Measurements from ENCODE around the gene RAB23.
A peak's percentile ranks its signal among the peaks of the same experiment; 100 is the strongest.

RAB23 gene

GRCh38 chr6:57221936-57222742, at the start of gene RAB23:
RAB23 (minus strand) TSS chr6:57222307; CDS start chr6:57210380, 11,927 bp downstream.
- ChIA-PET POLR2A (interaction anchor here (0.6 to 2.1 kb wide), 10 partner anchors 12 to 92 kb away, joined by 3 to 9 read pairs (median 4); no protein-coding TSS in a partner anchor), CTCF (interaction anchor here (1.0 to 3.4 kb wide), 11 partner anchors 9 to 93 kb away, joined by 3 to 23 read pairs (median 6); partner anchors contain the start of gene PRIM2)
- H3K4me3 ChIP-seq (ENCODE audit: low read depth, low read length) = peak within 1 kb of the TSS; percentile 83
- TF ChIP-seq, protein P1, sequence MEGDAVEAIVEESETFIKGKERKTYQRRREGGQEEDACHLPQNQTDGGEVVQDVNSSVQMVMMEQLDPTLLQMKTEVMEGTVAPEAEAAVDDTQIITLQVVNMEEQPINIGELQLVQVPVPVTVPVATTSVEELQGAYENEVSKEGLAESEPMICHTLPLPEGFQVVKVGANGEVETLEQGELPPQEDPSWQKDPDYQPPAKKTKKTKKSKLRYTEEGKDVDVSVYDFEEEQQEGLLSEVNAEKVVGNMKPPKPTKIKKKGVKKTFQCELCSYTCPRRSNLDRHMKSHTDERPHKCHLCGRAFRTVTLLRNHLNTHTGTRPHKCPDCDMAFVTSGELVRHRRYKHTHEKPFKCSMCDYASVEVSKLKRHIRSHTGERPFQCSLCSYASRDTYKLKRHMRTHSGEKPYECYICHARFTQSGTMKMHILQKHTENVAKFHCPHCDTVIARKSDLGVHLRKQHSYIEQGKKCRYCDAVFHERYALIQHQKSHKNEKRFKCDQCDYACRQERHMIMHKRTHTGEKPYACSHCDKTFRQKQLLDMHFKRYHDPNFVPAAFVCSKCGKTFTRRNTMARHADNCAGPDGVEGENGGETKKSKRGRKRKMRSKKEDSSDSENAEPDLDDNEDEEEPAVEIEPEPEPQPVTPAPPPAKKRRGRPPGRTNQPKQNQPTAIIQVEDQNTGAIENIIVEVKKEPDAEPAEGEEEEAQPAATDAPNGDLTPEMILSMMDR (IDR thresholded peaks at IDR 0.05; ENCODE audit: insufficient read depth, low read length, missing control alignments) = no peak
- no peak for DNase-seq (ENCODE audit: low read depth, low spot score)

GRCh38 chr6:57268294-57268640, 46.2 kb upstream of the RAB23 start:
- no peak for DNase-seq (ENCODE audit: low read depth, low spot score)
- TF ChIP-seq, protein P1 (IDR thresholded peaks at IDR 0.05; ENCODE audit: insufficient read depth, low read length, missing control alignments) = no peak
- no peak overlapping the region for H3K4me3 ChIP-seq (ENCODE audit: low read depth, low read length)
- ChIA-PET POLR2A (interaction anchor here (0.6 to 1.6 kb wide), 4 partner anchors 37 to 48 kb away, joined by 3 to 18 read pairs (median 3); no protein-coding TSS in a partner anchor), CTCF (interaction anchor here (0.8 to 4.4 kb wide), 16 partner anchors 9 to 248 kb away, joined by 3 to 86 read pairs (median 4); partner anchors contain the start of genes PRIM2 and RAB23)

DNA sequence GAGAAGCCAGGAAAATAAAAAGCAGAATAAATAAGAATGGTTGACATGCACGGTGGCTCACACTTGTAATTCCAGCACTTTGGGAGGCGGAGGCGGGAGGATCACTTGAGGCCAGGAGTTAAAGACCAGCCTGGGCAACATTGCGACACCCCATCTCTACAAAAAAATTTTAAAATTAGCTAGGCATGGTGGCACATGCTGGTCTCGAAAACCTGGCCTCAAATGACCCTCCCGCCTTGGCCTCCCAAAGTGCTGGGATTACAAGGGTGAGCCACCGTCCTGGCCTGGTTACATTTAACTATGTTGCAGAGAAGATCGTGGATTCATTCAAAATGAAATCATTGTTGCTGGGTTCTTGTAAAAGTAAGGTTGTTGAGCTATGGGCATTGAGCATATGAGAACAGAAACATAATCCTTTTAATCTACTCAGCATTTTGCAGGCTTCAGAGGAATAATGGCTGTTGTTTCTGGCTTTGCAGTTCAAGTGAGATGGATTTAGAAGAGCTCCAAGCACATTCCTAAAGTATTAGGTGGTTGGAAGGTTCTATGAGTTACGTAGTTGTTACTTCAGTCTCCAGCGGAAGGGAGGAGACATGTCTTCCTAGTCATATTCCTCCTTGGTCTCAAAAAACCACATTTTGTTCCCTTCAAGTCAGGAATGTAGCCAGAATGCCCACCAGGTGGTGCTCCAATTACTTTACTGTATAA, 45.6 kb upstream of the RAB23 start:
- no peak overlapping the region for H3K4me3 ChIP-seq (ENCODE audit: low read depth, low read length)
- CTCF ChIA-PET = interaction anchor here (0.8 to 4.4 kb wide), 16 partner anchors 9 to 247 kb away, joined by 3 to 86 read pairs (median 4); partner anchors contain the start of genes PRIM2 and RAB23
- TF ChIP-seq, protein P1 (IDR thresholded peaks at IDR 0.05; ENCODE audit: insufficient read depth, low read length, missing control alignments) = peak; percentile 60
- POLR2A ChIA-PET = interaction anchor here (0.6 to 1.6 kb wide), 6 partner anchors 9 to 49 kb away, joined by 3 to 18 read pairs (median 3); no protein-coding TSS in a partner anchor
- peak; percentile 99 for DNase-seq (ENCODE audit: low read depth, low spot score)

DNA sequence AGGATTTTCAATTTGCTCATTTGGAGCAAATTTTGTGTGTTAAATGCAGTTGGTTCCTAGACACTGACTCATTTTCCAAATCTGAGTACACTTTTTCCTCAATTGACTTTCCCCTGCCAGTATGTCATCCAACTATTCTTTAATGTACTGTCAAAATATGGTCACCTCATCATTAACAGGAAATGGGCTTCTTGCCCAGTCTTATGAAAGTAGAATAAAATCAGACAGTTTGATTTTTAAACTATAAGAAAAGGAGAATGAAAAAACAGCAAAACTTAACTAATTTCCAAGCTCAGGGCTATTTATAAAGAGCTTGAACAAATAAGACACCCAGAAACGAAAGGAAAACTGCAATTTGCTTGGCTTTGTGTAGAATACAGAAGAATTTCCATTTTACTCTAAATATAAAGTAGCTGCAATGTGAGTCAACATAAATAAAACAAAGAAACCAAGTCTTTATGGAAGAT, 43.7 kb upstream of the RAB23 start:
- no peak for DNase-seq (ENCODE audit: low read depth, low spot score)
- no peak overlapping the region for H3K4me3 ChIP-seq (ENCODE audit: low read depth, low read length)
- TF ChIP-seq, protein P1 (IDR thresholded peaks at IDR 0.05; ENCODE audit: insufficient read depth, low read length, missing control alignments) = no peak
- ChIA-PET CTCF (interaction anchor here (0.8 to 4.4 kb wide), 8 partner anchors 8 to 374 kb away, joined by 3 to 86 read pairs (median 4); partner anchors contain the start of gene PRIM2), POLR2A (interaction anchor here (1.6 kb wide), 1 partner anchor 44 kb away, joined by 8 read pairs; the partner anchor contains the start of gene RAB23)

DNA sequence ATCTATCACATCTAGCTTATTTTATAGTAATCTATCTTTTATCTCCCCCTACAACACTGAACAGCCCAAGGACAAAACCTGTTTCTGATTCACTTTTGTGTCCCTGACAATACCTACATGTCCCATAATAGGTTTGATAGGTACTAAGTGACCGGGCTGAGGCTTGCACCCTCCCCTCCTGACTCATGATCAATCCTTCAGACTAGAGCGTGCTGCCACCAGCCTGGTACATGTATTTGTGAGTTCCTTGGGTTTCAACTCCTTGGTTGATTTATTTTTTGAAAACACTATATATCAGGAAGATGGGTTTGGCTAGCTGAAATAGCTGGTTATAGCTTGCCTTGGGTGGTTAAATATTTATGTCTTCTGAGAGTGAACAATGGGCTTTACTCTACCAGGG, 41.6 kb upstream of the RAB23 start:
- no peak overlapping the region for H3K4me3 ChIP-seq (ENCODE audit: low read depth, low read length)
- CTCF ChIA-PET = interaction anchor here (1.2 to 4.6 kb wide), 4 partner anchors 10 to 361 kb away, joined by 3 to 28 read pairs (median 5); partner anchors contain the start of gene PRIM2
- DNase-seq (ENCODE audit: low read depth, low spot score) = no peak
- TF ChIP-seq, protein P1 (IDR thresholded peaks at IDR 0.05; ENCODE audit: insufficient read depth, low read length, missing control alignments) = no peak
- POLR2A ChIA-PET = interaction anchor here (2.2 kb wide), 1 partner anchor 42 kb away, joined by 9 read pairs; the partner anchor contains the start of gene RAB23

Measured in AG04449 (cell line).